GM19467 (cell line): ENCODE measurements around the gene TLR1.
"Not testable (repeated sequence)": the region's sequence is repeated elsewhere in the genome, so short reads cannot be mapped to it uniquely, and the experiment has no call there.

Experiments
- ATAC-seq: cut with Tn5 transposase; IDR thresholded peaks from one replicate; pipeline ENCODE4 v1.9.1; 2021; ENCODE audit warnings: mild to moderate bottlenecking, moderate library complexity; ENCODE audit not compliant: unreplicated experiment

Gene TLR1

GRCh38 chr4:38775326-38775725 is 29.3 kb downstream of the TLR1 start:
- no peak for ATAC-seq

- no peak for ATAC-seq
Measured at GRCh38 chr4:38774181-38774955, 30.2 kb downstream of the TLR1 start.

- ATAC-seq: not testable (repeated sequence)
Measured at GRCh38 chr4:38770281-38770680, 34.3 kb downstream of the TLR1 start.

GRCh38 chr4:38769857-38770256 is 34.7 kb downstream of the TLR1 start:
- no peak for ATAC-seq

- ATAC-seq: no peak
Measured at GRCh38 chr4:38769441-38769840, 35.1 kb downstream of the TLR1 start.

- ATAC-seq: no peak
Measured at GRCh38 chr4:38768968-38769394, 35.6 kb downstream of the TLR1 start.

- not testable (repeated sequence) for ATAC-seq
Measured at GRCh38 chr4:38766940-38767339, 37.7 kb downstream of the TLR1 start.

- no peak for ATAC-seq
Measured at GRCh38 chr4:38765382-38765781, 39.2 kb downstream of the TLR1 start.

GRCh38 chr4:38764277-38764676 is 40.3 kb downstream of the TLR1 start:
- ATAC-seq: no peak

GRCh38 chr4:38762560-38762959 is 42.0 kb downstream of the TLR1 start:
- no peak for ATAC-seq

GRCh38 chr4:38759790-38760122 is 44.8 kb downstream of the TLR1 start:
- no peak for ATAC-seq

GRCh38 chr4:38759113-38759789 is 45.3 kb downstream of the TLR1 start:
- ATAC-seq: no peak

GRCh38 chr4:38757945-38758600 is 46.5 kb downstream of the TLR1 start:
- no peak for ATAC-seq

- no peak for ATAC-seq
Measured at GRCh38 chr4:38752941-38753806, 51.4 kb downstream of the TLR1 start.

GRCh38 chr4:38752372-38752940 is 52.1 kb downstream of the TLR1 start:
- peak; percentile 86 for ATAC-seq

GRCh38 chr4:38751341-38752010 is 53.1 kb downstream of the TLR1 start:
- no peak for ATAC-seq

GRCh38 chr4:38749336-38749735 is 55.3 kb downstream of the TLR1 start:
- ATAC-seq: no peak

GRCh38 chr4:38747629-38748028 is 57.0 kb downstream of the TLR1 start:
- no peak for ATAC-seq
